Measurements from ENCODE around the gene REEP5. TPM values are rescaled to one million over a fixed set of nuclear protein-coding genes. Genes with fewer than 3 reads are reported as not detected.

Gene REEP5
- total RNA-seq, 1 donor from 2014 or later = 64.0 TPM

- DNase-seq (ENCODE audit: low read depth) = no peak
- H3K4me3 ChIP-seq (ENCODE audit: low read depth, low read length) = no peak overlapping the region
- TF ChIP-seq, protein P1, sequence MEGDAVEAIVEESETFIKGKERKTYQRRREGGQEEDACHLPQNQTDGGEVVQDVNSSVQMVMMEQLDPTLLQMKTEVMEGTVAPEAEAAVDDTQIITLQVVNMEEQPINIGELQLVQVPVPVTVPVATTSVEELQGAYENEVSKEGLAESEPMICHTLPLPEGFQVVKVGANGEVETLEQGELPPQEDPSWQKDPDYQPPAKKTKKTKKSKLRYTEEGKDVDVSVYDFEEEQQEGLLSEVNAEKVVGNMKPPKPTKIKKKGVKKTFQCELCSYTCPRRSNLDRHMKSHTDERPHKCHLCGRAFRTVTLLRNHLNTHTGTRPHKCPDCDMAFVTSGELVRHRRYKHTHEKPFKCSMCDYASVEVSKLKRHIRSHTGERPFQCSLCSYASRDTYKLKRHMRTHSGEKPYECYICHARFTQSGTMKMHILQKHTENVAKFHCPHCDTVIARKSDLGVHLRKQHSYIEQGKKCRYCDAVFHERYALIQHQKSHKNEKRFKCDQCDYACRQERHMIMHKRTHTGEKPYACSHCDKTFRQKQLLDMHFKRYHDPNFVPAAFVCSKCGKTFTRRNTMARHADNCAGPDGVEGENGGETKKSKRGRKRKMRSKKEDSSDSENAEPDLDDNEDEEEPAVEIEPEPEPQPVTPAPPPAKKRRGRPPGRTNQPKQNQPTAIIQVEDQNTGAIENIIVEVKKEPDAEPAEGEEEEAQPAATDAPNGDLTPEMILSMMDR (conservative IDR thresholded peaks at IDR 0.05; ENCODE audit: low read depth, low read length) = no peak
These were observed 43.3 kb downstream of the REEP5 start for GRCh38 chr5:112878760-112879159.

DNA sequence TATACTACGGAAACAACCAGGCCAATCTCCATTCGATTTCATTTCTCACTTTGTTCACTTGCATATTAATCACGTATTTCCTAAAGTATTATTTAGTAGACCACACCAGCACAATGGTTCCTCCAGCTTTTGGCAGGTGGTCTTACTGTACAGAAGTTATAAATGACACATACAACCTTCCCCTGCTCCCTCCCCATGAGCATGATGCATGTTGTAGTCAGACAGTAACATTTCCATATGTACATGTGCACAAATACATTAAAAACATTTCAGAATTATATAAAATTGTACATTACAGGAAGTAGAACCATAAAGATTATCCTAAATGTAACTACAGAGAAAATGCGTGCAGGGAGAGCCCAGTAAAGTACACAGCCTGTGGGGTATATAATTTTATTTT, 43.9 kb downstream of the REEP5 start:
- TF ChIP-seq, protein P1 (conservative IDR thresholded peaks at IDR 0.05; ENCODE audit: low read depth, low read length) = no peak
- no peak overlapping the region for H3K4me3 ChIP-seq (ENCODE audit: low read depth, low read length)
- no peak for DNase-seq (ENCODE audit: low read depth)

DNA sequence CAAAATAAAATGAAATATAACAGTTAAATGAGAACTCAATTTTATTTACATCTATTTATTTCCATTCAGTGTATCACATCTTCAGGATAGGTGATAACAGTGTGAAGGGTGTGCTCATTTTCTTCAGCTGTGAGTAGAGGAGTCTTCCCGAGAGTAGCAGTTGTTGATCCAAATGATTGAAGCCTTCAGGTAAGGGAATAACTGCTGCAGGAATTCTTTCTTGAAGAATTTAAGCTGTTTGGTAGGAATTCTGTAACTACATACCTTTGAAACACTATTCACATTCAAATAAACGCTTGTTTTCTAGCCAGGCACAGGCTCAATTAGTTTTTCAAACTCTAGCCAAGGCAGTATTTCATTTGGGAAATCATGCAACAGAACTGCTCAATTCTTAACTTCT, 45.7 kb downstream of the REEP5 start:
- TF ChIP-seq, protein P1 (conservative IDR thresholded peaks at IDR 0.05; ENCODE audit: low read depth, low read length) = no peak
- no peak for DNase-seq (ENCODE audit: low read depth)
- H3K4me3 ChIP-seq (ENCODE audit: low read depth, low read length) = no peak overlapping the region

DNA sequence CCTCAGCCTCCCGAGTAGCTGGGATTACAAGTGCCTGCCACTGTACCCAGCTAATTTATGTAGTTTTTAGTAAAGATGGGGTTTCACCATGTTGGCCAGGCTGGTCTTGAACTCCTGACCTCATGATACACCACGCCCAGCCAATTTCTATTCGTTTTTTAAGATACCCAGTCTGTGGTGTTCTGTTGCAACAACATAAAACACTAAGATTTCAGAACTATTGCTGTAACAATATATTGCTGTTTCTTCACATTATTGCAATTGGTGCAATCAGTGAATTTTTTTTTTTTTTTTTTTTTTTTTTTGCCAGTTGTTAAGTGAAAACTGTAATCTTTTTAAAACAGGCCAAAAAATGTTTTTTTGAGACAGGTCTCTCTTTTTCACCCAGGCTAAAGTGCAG, 51.1 kb downstream of the REEP5 start:
- H3K4me3 ChIP-seq (ENCODE audit: low read depth, low read length) = no peak overlapping the region
- TF ChIP-seq, protein P1 (conservative IDR thresholded peaks at IDR 0.05; ENCODE audit: low read depth, low read length) = no peak
- DNase-seq (ENCODE audit: low read depth) = no peak

DNA sequence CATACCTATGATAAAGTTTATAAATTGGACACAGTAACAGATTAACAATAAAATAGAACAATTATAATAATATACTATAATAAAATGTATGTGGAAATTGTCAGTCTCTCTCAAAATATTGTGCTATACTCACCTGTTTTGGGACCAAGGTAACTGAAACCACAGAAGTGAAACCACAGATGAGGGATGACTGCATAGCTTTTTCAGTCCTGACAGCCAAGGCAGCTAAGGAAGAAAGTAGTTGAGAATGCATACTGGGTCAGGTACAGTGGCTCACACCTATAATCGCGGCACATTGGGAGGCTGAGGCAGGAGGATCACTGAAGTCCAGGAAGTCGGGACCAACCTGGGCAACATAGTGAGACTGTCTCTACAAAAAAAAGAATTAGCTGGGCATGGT, 52.1 kb downstream of the REEP5 start:
- no peak for DNase-seq (ENCODE audit: low read depth)
- TF ChIP-seq, protein P1 (conservative IDR thresholded peaks at IDR 0.05; ENCODE audit: low read depth, low read length) = no peak
- no peak overlapping the region for H3K4me3 ChIP-seq (ENCODE audit: low read depth, low read length)

GRCh38 chr5:112867411-112867810, 54.6 kb downstream of the REEP5 start:
- no peak overlapping the region for H3K4me3 ChIP-seq (ENCODE audit: low read depth, low read length)
- DNase-seq (ENCODE audit: low read depth) = no peak
- TF ChIP-seq, protein P1 (conservative IDR thresholded peaks at IDR 0.05; ENCODE audit: low read depth, low read length) = no peak

DNA sequence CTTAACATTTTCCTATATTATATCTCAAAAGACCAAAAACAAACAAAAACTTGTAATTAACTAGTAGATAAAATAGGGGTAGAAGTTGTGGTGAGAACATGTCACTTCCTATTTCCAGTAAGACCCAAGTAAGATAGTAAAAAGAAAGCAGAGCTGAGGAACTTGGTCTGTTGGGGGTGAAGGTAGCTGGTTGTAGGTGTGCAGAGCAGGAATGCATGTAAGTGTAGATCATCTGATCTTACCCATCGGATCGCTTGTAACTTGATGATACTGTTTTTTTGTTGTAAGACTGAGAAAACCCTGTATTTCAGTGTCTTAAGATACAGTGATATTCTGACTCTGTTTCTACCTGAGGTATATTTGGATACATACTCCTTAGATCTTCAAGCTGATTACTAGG, 55.3 kb downstream of the REEP5 start:
- DNase-seq (ENCODE audit: low read depth) = no peak
- TF ChIP-seq, protein P1 (conservative IDR thresholded peaks at IDR 0.05; ENCODE audit: low read depth, low read length) = no peak

More for the DNA sequence above, 55.3 kb downstream of the REEP5 start:
- no peak overlapping the region for H3K4me3 ChIP-seq (ENCODE audit: low read depth, low read length)
